Measurements from ENCODE around the gene LAMTOR3. TPM values are rescaled to one million over a fixed set of nuclear protein-coding genes. Genes with fewer than 3 reads are reported as not detected.

The LAMTOR3 gene
- total and polyA plus RNA-seq, 9 of the 15 experiments (the other 6 are each of a cell fraction or from before 2014, with no cell fraction given), result 17.9 to 146 (median 59.4) TPM

DNA sequence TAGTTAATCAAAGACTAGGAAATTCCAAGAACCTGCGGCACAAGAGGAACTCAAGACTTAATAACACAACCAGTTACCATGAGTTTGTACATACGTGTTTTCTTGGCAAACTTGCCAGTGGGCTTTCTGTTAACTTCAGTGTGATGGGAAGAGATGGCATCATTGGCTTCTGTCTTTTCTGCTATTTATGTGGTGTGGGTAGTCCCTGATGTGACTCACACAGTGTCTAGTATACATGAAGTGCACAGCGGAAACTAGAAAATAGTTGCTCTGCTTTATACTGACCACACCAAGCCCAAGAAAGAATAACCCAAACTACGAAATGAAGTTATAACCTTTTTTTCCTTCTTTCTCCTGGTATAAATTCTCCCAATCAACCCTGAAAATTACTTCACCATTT lies 53.1 kb downstream of the LAMTOR3 start:
- in situ Hi-C loops (cut with MboI), result no loop called here
- H3K9ac ChIP-seq (ENCODE audit: insufficient read depth in 1 of 2, low read depth in 2 of 2, low read length in 2 of 2), result no peak overlapping the region

GRCh38 chr4:99838927-99839326 lies 55.3 kb downstream of the LAMTOR3 start:
- Histone ChIP-seq H3K9ac (ENCODE audit: insufficient read depth in 1 of 2, low read depth in 2 of 2, low read length in 2 of 2) (no peak overlapping the region), H3K36me3 (ENCODE audit: control insufficient read depth, insufficient read depth, low read length) (no peaks in the 10 kb centered on the region), H3K27ac (ENCODE audit: extremely low read depth, low read depth, low read length) (no peak overlapping the region), H4K20me1 (replicated peaks; ENCODE audit: control insufficient read depth, insufficient read depth, low read length) (no peaks in the 10 kb centered on the region), H3K9me1 (ENCODE audit: control insufficient read depth, insufficient read depth, low read length) (no peaks in the 10 kb centered on the region), H3K27me3 (ENCODE audit: control insufficient read depth in 2 of 2, insufficient read depth in 2 of 2, low read length in 2 of 2) (no peaks in the 10 kb centered on the region), H3K4me1 (replicated peaks in 1 of 2; ENCODE audit: control insufficient read depth in 2 of 2, insufficient read depth in 2 of 2, low read length in 2 of 2) (peaks cover 0 to 22% of the 10 kb centered on the region in 2 experiments; a peak in 3 of 5 replicates), H3K4me3 (no peak overlapping the region), H2AFZ (ENCODE audit: low read depth, low read length) (no peak overlapping the region), H3K4me2 (ENCODE audit: insufficient read depth, low read length) (no peak overlapping the region), H3K79me2 (ENCODE audit: control insufficient read depth, insufficient read depth, low read length) (no peaks in the 10 kb centered on the region), H3K9me3 (replicated peaks; ENCODE audit: control insufficient read depth, insufficient read depth, low read depth, low read length) (no peaks in the 10 kb centered on the region)
- ChIA-PET POLR2A (no interaction called here), CTCF (ENCODE audit: low intra/inter-chr PET ratio) (no interaction called here)
- DNase-seq (ENCODE audit: extremely low read depth in 1 of 4, low spot score in 3 of 4), result no peak
- no peak for FAIRE-seq
- no TSS peak for BruUV-seq (replicated peaks)
- in situ Hi-C loops (cut with MboI) (no loop called here), intact Hi-C loops (cut with micrococcal nuclease) (no loop called here)
- TF ChIP-seq ZNF12 (CRISPR knock-in tag; IDR thresholded peaks at IDR 0.05), result no peak
- TF ChIP-seq ZNF696 (CRISPR knock-in tag; conservative IDR thresholded peaks at IDR 0.05), result no peak
- TF ChIP-seq NBN (IDR thresholded peaks at IDR 0.05; ENCODE audit: low read depth), result no peak
- TF ChIP-seq, protein P1, sequence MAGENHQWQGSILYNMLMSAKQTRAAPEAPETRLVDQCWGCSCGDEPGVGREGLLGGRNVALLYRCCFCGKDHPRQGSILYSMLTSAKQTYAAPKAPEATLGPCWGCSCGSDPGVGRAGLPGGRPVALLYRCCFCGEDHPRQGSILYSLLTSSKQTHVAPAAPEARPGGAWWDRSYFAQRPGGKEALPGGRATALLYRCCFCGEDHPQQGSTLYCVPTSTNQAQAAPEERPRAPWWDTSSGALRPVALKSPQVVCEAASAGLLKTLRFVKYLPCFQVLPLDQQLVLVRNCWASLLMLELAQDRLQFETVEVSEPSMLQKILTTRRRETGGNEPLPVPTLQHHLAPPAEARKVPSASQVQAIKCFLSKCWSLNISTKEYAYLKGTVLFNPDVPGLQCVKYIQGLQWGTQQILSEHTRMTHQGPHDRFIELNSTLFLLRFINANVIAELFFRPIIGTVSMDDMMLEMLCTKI (IDR thresholded peaks at IDR 0.05; ENCODE audit: partially characterized antibody), result no peak
- no peak for TF ChIP-seq NCOA4 (IDR thresholded peaks at IDR 0.05; ENCODE audit: partially characterized antibody)
- no peak for TF ChIP-seq TRIM28 (IDR thresholded peaks at IDR 0.05)
- TF ChIP-seq STAT5A (IDR thresholded peaks at IDR 0.05; ENCODE audit: borderline replicate concordance, low read length), result no peak
- TF ChIP-seq SIN3B (IDR thresholded peaks at IDR 0.05; ENCODE audit: low read depth), result no peak
- TF ChIP-seq ETV1 (tag; conservative IDR thresholded peaks at IDR 0.05; ENCODE audit: low read depth), result no peak
- no peak for TF ChIP-seq HDAC3 (IDR thresholded peaks at IDR 0.05; ENCODE audit: borderline replicate concordance, partially characterized antibody)
- no peak for TF ChIP-seq FOXP4 (CRISPR knock-in tag; IDR thresholded peaks at IDR 0.05; ENCODE audit: borderline replicate concordance)
- ATAC-seq, result no peak
- WGBS (ENCODE audit: insufficient coverage, low coverage, missing lambda C conversion rate), result 10% methylated on average over 2 of the region's 2 CpGs

More for the DNA sequence above, 53.1 kb downstream of the LAMTOR3 start:
- Histone ChIP-seq H3K4me2 (ENCODE audit: insufficient read depth, low read length) (no peak overlapping the region), H3K4me3 (no peak overlapping the region), H3K9me1 (ENCODE audit: control insufficient read depth, insufficient read depth, low read length) (no peaks in the 10 kb centered on the region), H4K20me1 (replicated peaks; ENCODE audit: control insufficient read depth, insufficient read depth, low read length) (no peaks in the 10 kb centered on the region), H3K36me3 (ENCODE audit: control insufficient read depth, insufficient read depth, low read length) (no peaks in the 10 kb centered on the region), H3K79me2 (ENCODE audit: control insufficient read depth, insufficient read depth, low read length) (no peaks in the 10 kb centered on the region), H3K27me3 (ENCODE audit: control insufficient read depth in 2 of 2, insufficient read depth in 2 of 2, low read length in 2 of 2) (no peaks in the 10 kb centered on the region), H2AFZ (ENCODE audit: low read depth, low read length) (no peak overlapping the region), H3K9me3 (replicated peaks; ENCODE audit: control insufficient read depth, insufficient read depth, low read depth, low read length) (no peaks in the 10 kb centered on the region), H3K4me1 (replicated peaks in 1 of 2; ENCODE audit: control insufficient read depth in 2 of 2, insufficient read depth in 2 of 2, low read length in 2 of 2) (peaks cover 0 to 26% of the 10 kb centered on the region in 2 experiments; a peak in 3 of 5 replicates), H3K27ac (ENCODE audit: extremely low read depth, low read depth, low read length) (no peak overlapping the region)
- ATAC-seq (no peak), DNase-seq (ENCODE audit: extremely low read depth in 1 of 4, low spot score in 3 of 4) (no peak), FAIRE-seq (no peak)
- TF ChIP-seq CREM (IDR thresholded peaks at IDR 0.05; ENCODE audit: low read depth) (no peak), KDM5B (IDR thresholded peaks at IDR 0.05; ENCODE audit: insufficient replicate concordance, low read depth, low read length) (no peak), ASH1L (IDR thresholded peaks at IDR 0.05; ENCODE audit: borderline replicate concordance, low read depth, partially characterized antibody) (no peak)
- no TSS peak for BruUV-seq (replicated peaks)
- POLR2A ChIA-PET, result interaction anchor here (1.6 kb wide), 1 partner anchor 108 kb away, joined by 12 read pairs; no protein-coding TSS in a partner anchor
- CTCF ChIA-PET (ENCODE audit: low intra/inter-chr PET ratio), result no interaction called here
- 93% methylated on average over 4 of the region's 4 CpGs for WGBS (ENCODE audit: insufficient coverage, low coverage, missing lambda C conversion rate)
- intact Hi-C loops (cut with micrococcal nuclease), result no loop called here
